COLO668 (cell line): ENCODE results near the gene ZMIZ1.
A peak's percentile ranks its signal among the peaks of the same experiment; 100 is the strongest.

Experiments used
- DNase-seq: peaks from one replicate; lab custom pipeline; 2025; ENCODE audit not compliant: unreplicated experiment; lab: John Stamatoyannopoulos, UW

Gene ZMIZ1

GRCh38 chr10:79050896-79051555 is 17.7 kb upstream of the ZMIZ1 start:
- DNase-seq, result no peak

- no peak for DNase-seq
Measured at GRCh38 chr10:79051766-79052165, 17.0 kb upstream of the ZMIZ1 start.

GRCh38 chr10:79052291-79053080 is 16.3 kb upstream of the ZMIZ1 start:
- peak; percentile 8 for DNase-seq

- no peak for DNase-seq
Measured at GRCh38 chr10:79053081-79053434, 15.7 kb upstream of the ZMIZ1 start.

- DNase-seq, result no peak
Measured at GRCh38 chr10:79053481-79054202, 15.1 kb upstream of the ZMIZ1 start.

GRCh38 chr10:79054203-79055099 is 14.3 kb upstream of the ZMIZ1 start:
- DNase-seq, result peak; percentile 4

GRCh38 chr10:79055100-79055782 is 13.5 kb upstream of the ZMIZ1 start:
- DNase-seq, result no peak

- DNase-seq, result no peak
Measured at GRCh38 chr10:79055892-79056291, 12.9 kb upstream of the ZMIZ1 start.

GRCh38 chr10:79056361-79056735 is 12.4 kb upstream of the ZMIZ1 start:
- no peak for DNase-seq

GRCh38 chr10:79056736-79057391 is 11.9 kb upstream of the ZMIZ1 start:
- no peak for DNase-seq

GRCh38 chr10:79057481-79058275 is 11.1 kb upstream of the ZMIZ1 start:
- no peak for DNase-seq

- DNase-seq, result no peak
Measured at GRCh38 chr10:79058899-79059841, 9.6 kb upstream of the ZMIZ1 start.

GRCh38 chr10:79059859-79060379 is 8.8 kb upstream of the ZMIZ1 start:
- no peak for DNase-seq

- DNase-seq, result no peak
Measured at GRCh38 chr10:79060641-79061255, 8.0 kb upstream of the ZMIZ1 start.

- DNase-seq, result no peak
Measured at GRCh38 chr10:79061441-79062315, 7.1 kb upstream of the ZMIZ1 start.

- DNase-seq, result no peak
Measured at GRCh38 chr10:79063071-79063491, 5.7 kb upstream of the ZMIZ1 start.
